ENCODE results near the gene EDAR. TPM values are rescaled to one million over a fixed set of nuclear protein-coding genes. Genes with fewer than 3 reads are reported as not detected.

EDAR gene
- polyA plus RNA-seq, 1 of the 3 experiments (the other 2 are of a cell fraction) = not detected

- H3K4me1 ChIP-seq (ENCODE audit: control insufficient read depth in 1 of 2, insufficient read depth in 2 of 2, low read depth in 1 of 2, low read length in 1 of 2) = no peaks in the 10 kb centered on the region
- CTCF ChIA-PET = interaction anchor here (1.3 kb wide), 1 partner anchor 29 kb away, joined by 3 read pairs; no protein-coding TSS in a partner anchor
- H3F3A ChIP-seq (replicated peaks; ENCODE audit: insufficient read depth) = no peaks in the 10 kb centered on the region
- TF ChIP-seq ELF1 (IDR thresholded peaks at IDR 0.05) = no peak
- TF ChIP-seq, protein P1, sequence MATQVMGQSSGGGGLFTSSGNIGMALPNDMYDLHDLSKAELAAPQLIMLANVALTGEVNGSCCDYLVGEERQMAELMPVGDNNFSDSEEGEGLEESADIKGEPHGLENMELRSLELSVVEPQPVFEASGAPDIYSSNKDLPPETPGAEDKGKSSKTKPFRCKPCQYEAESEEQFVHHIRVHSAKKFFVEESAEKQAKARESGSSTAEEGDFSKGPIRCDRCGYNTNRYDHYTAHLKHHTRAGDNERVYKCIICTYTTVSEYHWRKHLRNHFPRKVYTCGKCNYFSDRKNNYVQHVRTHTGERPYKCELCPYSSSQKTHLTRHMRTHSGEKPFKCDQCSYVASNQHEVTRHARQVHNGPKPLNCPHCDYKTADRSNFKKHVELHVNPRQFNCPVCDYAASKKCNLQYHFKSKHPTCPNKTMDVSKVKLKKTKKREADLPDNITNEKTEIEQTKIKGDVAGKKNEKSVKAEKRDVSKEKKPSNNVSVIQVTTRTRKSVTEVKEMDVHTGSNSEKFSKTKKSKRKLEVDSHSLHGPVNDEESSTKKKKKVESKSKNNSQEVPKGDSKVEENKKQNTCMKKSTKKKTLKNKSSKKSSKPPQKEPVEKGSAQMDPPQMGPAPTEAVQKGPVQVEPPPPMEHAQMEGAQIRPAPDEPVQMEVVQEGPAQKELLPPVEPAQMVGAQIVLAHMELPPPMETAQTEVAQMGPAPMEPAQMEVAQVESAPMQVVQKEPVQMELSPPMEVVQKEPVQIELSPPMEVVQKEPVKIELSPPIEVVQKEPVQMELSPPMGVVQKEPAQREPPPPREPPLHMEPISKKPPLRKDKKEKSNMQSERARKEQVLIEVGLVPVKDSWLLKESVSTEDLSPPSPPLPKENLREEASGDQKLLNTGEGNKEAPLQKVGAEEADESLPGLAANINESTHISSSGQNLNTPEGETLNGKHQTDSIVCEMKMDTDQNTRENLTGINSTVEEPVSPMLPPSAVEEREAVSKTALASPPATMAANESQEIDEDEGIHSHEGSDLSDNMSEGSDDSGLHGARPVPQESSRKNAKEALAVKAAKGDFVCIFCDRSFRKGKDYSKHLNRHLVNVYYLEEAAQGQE (IDR thresholded peaks at IDR 0.05; ENCODE audit: low read depth, low read length) = no peak
- no peak for TF ChIP-seq GABPA (IDR thresholded peaks at IDR 0.05; ENCODE audit: low read depth)
- no peak for TF ChIP-seq CHD2 (IDR thresholded peaks at IDR 0.05; ENCODE audit: low read length, partially characterized antibody)
- TF ChIP-seq, protein P2, sequence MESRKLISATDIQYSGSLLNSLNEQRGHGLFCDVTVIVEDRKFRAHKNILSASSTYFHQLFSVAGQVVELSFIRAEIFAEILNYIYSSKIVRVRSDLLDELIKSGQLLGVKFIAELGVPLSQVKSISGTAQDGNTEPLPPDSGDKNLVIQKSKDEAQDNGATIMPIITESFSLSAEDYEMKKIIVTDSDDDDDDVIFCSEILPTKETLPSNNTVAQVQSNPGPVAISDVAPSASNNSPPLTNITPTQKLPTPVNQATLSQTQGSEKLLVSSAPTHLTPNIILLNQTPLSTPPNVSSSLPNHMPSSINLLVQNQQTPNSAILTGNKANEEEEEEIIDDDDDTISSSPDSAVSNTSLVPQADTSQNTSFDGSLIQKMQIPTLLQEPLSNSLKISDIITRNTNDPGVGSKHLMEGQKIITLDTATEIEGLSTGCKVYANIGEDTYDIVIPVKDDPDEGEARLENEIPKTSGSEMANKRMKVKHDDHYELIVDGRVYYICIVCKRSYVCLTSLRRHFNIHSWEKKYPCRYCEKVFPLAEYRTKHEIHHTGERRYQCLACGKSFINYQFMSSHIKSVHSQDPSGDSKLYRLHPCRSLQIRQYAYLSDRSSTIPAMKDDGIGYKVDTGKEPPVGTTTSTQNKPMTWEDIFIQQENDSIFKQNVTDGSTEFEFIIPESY (IDR thresholded peaks at IDR 0.05; ENCODE audit: borderline replicate concordance, low read depth) = no peak
- TF ChIP-seq MEF2A (IDR thresholded peaks at IDR 0.05; ENCODE audit: borderline replicate concordance, low read depth) = no peak
- TF ChIP-seq JUND (IDR thresholded peaks at IDR 0.05) = no peak
- TF ChIP-seq TEAD4 (IDR thresholded peaks at IDR 0.05; ENCODE audit: borderline replicate concordance, insufficient read depth) = no peak
- TF ChIP-seq SMC3 (IDR thresholded peaks at IDR 0.05; ENCODE audit: low read depth, low read length) = no peak
- TF ChIP-seq YY1 (IDR thresholded peaks at IDR 0.05; ENCODE audit: low read depth) = no peak
- TF ChIP-seq MXI1 (IDR thresholded peaks at IDR 0.05; ENCODE audit: low read depth, low read length) = no peak
- TF ChIP-seq GATA2 (CRISPR knock-in tag; IDR thresholded peaks at IDR 0.05) = no peak
- no peak for TF ChIP-seq TAF1 (IDR thresholded peaks at IDR 0.05; ENCODE audit: borderline replicate concordance, low read depth, low read length)
- no peak for TF ChIP-seq EZH2phosphoT487 (IDR thresholded peaks at IDR 0.05; ENCODE audit: borderline replicate concordance, low read depth)
- TF ChIP-seq TCF12 (IDR thresholded peaks at IDR 0.05) = no peak
- H3K27me3 ChIP-seq (ENCODE audit: insufficient read depth) = no peaks in the 10 kb centered on the region
- no peaks in the 10 kb centered on the region for H3K9me2 ChIP-seq
- no peak for DNase-seq
- H3K36me3 ChIP-seq (replicated peaks in 1 of 2; ENCODE audit: control insufficient read depth in 1 of 2, insufficient read depth in 2 of 2, low read length in 1 of 2) = peaks cover 7 to 30% of the 10 kb centered on the region in 2 experiments
- H2AFZ ChIP-seq (ENCODE audit: low read depth) = no peak overlapping the region
- no peak overlapping the region for H3K27ac ChIP-seq (ENCODE audit: low read depth in 2 of 2, low read length in 1 of 2)
- H3K9me3 ChIP-seq = no peaks in the 10 kb centered on the region
- POLR2A ChIA-PET = no interaction called here
- H3K4me2 ChIP-seq = no peak overlapping the region
- H3K4me3 ChIP-seq (ENCODE audit: low read depth in 2 of 2, low read length in 1 of 2) = no peak overlapping the region
- WGBS (ENCODE audit: low lambda C conversion rate) = 92% methylated on average over 1 of the region's 1 CpG
- no peaks in the 10 kb centered on the region for H4K20me1 ChIP-seq (ENCODE audit: insufficient read depth)
- no peaks in the 10 kb centered on the region for H3K79me2 ChIP-seq (ENCODE audit: insufficient read depth)
- H3K9ac ChIP-seq = no peak overlapping the region
Observed at GRCh38 chr2:108847000-108847399, 142.0 kb downstream of the EDAR start.
